HG03097 (cell line): Measurements from ENCODE around the gene HDAC9.
"Not testable (repeated sequence)": the region's sequence is repeated elsewhere in the genome, so short reads cannot be mapped to it uniquely, and the experiment has no call there.

Source experiments
- ATAC-seq: cut with Tn5 transposase; IDR thresholded peaks from one replicate; pipeline ENCODE4 v1.9.1; 2021; ENCODE audit not compliant: unreplicated experiment, low FRiP score

The HDAC9 gene

DNA sequence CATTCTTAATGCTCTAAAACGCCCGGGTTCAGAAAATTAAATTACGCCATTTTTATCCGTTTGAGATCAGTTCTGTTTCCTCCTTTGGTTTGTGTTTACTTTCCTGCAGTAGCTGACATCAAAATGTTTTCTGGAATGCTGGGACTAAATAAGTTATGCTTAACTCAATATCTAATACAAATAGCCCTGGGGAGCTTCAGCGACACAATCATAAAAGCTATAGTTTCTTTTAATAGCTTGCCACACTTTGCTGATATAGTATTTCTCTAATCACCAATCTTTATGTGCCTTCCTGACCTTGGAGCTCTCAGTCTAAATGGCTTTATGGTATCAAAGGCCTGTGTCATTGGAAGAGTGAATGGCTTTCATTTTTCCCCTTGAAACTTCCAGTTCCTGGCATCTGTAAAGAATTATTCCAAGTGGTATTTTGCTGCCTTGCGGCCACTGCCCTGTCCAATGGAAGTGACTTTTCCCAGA is 202.7 kb downstream of the HDAC9 start:
- ATAC-seq: no peak

GRCh38 chr7:18700147-18700546 is 204.6 kb downstream of the HDAC9 start:
- ATAC-seq: no peak

DNA sequence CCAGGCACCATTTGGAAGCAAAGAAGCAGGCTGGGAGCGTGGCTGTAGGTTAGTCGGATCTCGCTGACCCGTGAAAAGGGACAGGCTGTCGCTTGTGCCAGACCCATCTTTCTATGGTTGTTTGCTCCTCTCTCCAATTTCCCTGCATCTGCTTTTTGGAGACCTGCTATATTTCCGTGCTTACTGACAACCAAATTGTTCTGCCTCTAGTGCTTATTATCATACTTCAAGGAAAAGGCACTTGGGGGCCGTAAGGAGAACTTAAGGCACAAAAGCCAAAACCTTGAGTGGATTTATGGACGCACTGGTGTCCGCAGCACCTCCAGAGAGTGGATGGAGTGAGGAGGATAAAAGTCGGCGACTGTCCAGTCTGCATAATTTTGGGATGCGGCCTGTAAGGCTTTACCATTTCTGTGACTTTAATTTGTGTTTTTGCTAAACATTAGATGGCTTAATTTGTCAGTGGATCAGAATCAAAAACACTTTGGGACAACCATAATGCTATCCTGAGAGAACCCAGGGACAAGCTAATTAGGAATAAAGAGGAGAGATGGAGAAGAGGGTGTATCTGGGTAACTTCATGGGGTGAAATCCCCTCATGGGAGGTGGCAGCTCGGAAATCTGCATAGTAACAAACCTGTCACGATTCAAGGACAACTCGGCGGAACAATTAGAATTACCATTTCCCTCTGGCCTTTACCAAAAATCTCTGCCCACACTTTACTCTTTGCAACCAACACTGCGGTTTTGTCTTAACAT is 206.7 kb downstream of the HDAC9 start:
- ATAC-seq: no peak

DNA sequence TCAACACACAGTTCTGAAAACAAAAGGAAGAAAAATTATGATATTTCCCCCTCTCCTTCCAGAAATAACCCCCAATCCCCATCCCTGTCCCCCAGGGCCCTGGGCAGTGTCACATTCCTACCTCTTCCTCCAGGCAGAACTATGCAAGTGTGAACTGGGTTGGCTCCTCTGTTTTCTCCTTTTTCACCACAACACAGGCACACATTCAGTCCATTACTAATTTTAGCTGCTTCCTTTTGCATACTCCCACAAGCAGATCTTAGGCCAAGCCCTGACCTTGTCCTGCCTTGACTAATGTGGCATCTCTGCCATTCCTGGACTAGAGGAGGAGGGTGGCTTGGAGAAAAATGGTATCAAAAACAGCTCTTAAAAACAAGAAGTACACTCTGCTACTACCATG is 208.1 kb downstream of the HDAC9 start:
- no peak for ATAC-seq

DNA sequence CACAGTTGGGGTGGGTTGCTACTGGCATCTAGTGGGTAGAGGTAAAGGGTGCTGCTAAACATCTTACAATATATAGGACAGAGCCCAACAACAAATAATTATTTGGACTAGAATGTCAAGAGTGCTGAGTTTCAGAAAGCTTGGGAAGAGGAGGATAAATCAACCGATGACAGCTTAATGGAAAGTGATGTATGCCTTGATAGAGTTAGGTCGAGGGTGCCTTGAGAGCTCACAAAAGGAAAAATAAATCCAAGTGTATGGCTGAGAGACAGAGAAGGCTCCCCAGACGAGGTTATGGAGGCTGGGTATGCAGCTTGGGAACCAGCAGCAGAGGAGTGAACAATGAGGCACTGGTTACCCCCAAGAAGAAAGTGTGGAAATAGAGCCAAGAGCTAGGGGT is 211.1 kb downstream of the HDAC9 start:
- ATAC-seq: no peak

DNA sequence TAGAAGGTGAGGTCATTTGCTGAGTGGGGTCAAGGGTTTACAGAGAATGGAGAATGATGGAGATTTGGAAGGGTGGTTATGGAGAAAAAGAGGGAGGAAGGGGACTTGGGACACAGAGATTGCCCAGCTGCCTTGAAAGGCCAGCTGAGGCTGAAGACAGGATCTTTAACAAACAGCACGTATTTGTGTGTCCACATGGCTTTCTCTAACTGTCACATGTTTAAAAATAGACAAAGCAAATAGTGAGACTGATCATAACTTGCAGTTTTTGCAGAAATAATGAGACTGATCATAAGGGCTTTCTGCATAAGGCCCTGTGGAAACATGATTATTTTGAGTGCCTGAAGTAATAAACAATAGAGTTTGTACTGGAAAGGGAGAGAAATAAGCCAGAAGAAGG is 212.7 kb downstream of the HDAC9 start:
- ATAC-seq: no peak

DNA sequence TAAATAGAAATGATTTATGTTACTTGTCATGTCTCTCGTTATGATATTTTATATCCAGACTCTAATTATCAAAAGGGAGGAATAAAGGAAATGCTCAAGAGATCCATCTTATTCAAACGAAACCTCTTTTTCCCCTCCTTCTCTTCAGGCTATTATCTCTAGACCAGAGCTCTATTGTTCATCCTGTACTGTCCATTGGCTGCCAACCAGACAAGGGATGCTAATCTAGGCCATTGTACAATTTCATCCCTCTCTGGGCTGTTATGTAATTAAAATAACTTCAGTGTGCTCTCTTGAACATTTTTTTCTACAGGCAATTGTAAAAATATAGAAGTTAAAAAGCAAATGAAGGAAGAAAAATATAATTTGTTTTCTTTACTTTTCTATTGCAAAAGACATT is 220.4 kb downstream of the HDAC9 start:
- ATAC-seq: no peak

GRCh38 chr7:18721429-18721828 is 225.9 kb downstream of the HDAC9 start:
- no peak for ATAC-seq

- ATAC-seq: no peak
Measured at GRCh38 chr7:18724318-18724717, 228.8 kb downstream of the HDAC9 start.

GRCh38 chr7:18727115-18727870 is 231.7 kb downstream of the HDAC9 start:
- no peak for ATAC-seq

- not testable (repeated sequence) for ATAC-seq
Measured at GRCh38 chr7:18736012-18736411, 240.5 kb downstream of the HDAC9 start.

GRCh38 chr7:18740579-18740988 is 245.0 kb downstream of the HDAC9 start:
- peak; percentile 91 for ATAC-seq

- no peak for ATAC-seq
Measured at GRCh38 chr7:18753972-18754610, 258.5 kb downstream of the HDAC9 start.

- ATAC-seq: no peak
Measured at GRCh38 chr7:18754766-18755165, 259.2 kb downstream of the HDAC9 start.

- ATAC-seq: no peak
Measured at GRCh38 chr7:18755793-18756192, 260.2 kb downstream of the HDAC9 start.

DNA sequence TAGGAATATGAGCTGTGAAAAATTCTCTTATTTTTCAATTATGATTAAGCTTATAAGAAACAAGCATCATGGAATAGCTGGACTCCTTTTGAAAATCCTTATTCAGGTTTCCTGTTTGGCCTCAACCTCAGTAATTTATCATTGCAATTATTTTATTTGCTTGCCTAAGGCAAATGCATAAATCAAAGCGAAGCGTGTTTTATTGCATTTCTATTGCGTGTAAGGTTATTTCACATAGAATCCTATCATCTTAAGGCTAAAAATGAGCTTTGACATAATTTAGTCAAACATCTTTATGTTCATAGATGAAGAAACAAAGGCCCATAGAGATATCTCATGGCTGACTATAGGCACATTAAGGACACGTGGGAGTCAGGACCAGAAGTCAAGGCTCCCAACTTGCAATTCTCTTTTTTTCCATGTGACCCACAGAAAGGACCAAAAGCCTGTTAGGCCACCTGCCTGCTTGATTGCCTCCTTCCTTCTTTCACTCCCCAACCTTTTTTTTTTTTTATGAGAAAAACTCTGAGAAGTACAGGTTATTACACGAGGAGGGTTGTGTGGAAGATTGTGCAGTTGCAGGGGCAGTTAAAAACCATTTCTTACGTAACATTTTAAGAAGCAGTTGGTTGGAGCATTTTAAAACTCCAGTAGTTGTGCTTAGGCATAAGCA is 261.0 kb downstream of the HDAC9 start:
- no peak for ATAC-seq

DNA sequence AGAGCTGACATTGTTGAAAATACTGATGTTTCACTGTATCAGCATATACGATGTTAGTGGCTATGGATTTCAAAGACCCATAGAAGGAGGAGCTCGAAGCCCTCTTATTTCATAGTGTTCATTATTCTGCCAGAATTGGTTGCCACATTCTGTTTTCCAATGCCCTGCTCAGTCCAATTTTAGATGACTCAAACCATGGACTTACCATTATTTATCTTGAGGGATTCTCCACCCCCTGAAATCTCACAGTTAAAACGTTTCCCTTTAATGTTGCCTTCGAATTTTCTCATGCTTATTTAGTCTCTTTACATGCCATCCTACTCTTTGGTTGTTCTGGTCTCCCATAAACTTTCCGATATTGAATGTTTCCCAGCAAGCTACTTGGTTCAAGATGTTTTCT is 264.5 kb downstream of the HDAC9 start:
- no peak for ATAC-seq

DNA sequence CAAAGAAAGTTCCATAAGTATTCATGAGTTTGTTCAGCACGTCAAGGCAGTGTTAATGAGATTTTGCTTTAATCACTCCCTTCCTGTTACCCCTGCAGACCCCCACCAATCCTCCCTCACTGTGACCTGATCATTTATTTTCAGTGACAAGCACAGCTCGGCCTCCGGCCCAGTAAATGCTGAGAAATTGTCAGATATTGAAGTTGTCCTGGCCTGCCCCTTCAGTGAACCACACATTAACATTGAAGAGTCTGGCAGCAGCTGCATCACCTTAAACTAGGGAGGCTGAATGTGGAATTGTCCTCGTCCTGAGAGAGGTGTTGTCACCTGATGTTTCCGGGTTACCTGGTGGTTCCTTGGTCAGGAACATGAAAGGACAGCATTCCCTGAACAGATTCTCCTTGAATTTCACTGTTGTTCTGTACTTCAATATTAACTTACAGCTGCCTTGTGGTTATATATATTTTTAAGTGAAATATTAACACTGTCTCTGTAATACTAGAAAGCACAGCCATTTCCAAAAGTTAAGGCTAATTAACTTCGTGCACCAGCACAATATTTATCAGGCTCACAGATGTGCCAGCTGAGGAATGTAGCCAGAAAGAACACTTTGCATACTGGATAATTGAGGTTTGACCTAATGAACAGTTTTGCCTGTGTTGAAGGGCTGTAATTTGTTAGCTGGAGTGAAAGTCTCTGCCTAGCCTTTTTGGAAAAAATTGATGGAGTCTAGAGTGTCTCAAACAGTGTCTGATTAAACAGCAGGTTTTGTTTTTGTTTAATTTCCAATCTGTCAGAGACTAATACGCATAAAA is 265.3 kb downstream of the HDAC9 start:
- ATAC-seq: no peak

DNA sequence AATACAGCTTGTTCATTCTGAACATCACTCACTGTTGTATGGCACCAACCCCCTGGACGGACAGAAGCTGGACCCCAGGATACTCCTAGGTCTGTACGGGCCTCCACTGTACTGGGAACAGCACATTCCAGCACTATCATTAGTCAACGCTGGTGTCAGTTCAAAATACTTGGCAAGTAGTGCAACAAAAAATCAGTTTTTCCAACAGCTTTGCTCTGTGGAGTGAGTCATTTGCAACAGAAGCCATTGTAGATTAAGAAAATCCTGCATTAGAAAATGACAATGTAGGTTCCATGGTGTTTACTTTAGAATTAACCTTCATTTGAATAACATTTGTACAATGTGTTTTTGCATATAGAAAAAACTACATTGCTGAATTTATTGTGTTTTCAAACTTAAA is 266.6 kb downstream of the HDAC9 start:
- ATAC-seq: no peak

DNA sequence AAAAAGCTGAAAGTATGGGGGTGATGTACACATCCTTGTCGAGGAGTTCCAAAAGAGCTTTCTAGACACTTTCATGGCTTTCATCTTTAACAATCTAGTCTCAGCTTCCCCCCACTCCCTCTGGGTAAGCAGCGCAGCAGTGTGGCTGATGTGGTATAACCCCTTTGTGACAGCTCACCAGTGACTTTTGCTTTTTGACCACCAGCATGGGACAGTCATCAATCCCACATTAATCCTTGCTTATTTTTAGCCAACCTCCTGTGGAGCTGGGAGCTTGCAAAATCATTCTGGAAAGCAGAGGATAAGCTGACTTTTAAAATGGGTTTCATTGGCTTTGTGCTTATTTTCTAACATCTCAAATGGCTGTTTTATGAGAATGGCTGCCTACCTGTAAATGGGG is 272.7 kb downstream of the HDAC9 start:
- no peak for ATAC-seq
